ENCODE results near the gene CTSL.

DNA sequence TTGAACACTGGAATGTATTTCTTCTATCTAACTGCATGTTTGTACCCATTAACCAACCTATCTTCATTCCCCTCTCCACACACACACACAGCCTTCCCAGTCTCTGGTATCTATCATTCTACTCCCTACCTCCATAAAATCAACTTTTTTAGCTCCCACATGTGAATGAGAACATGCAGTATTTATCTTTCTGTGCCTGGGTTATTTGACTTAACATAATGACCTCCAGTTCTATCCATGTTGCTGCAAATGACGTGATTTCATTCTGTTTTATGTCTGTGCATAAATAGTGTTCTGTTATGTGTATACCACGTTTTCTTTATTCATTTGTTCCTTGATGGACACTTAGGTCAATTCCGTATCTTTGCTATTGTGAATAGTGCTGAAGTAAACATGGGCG is 38.7 kb upstream of the CTSL start:
- no peak for TF ChIP-seq EZH2 (IDR thresholded peaks at IDR 0.05; ENCODE audit: borderline replicate concordance, low read length)
- TF ChIP-seq, protein P1, sequence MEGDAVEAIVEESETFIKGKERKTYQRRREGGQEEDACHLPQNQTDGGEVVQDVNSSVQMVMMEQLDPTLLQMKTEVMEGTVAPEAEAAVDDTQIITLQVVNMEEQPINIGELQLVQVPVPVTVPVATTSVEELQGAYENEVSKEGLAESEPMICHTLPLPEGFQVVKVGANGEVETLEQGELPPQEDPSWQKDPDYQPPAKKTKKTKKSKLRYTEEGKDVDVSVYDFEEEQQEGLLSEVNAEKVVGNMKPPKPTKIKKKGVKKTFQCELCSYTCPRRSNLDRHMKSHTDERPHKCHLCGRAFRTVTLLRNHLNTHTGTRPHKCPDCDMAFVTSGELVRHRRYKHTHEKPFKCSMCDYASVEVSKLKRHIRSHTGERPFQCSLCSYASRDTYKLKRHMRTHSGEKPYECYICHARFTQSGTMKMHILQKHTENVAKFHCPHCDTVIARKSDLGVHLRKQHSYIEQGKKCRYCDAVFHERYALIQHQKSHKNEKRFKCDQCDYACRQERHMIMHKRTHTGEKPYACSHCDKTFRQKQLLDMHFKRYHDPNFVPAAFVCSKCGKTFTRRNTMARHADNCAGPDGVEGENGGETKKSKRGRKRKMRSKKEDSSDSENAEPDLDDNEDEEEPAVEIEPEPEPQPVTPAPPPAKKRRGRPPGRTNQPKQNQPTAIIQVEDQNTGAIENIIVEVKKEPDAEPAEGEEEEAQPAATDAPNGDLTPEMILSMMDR (conservative IDR thresholded peaks at IDR 0.05 in 1 of 2, IDR thresholded peaks at IDR 0.05 in 1 of 2; ENCODE audit: extremely low read depth in 1 of 2, insufficient read depth in 1 of 2, low read depth in 1 of 2, low read length in 2 of 2): no peak

Measured in mammary epithelial cell (primary cell).